Vagina (tissue), 2 donors: ENCODE results near the gene VTA1. TPM values are rescaled to one million over a fixed set of nuclear protein-coding genes. Genes with fewer than 3 reads are reported as not detected.

Source experiments
- DNase-seq, 2 donors: peaks; one replicate each; pipeline ENCODE4 v3.0.0-alpha.2; 2017; ENCODE audit errors: extremely low spot score in 2 of 2
- H3K27ac ChIP-seq: fragments of 200-600 bp; sonication (generic); one replicate; pipeline ENCODE4 v1.5.1; 2019
- H3K27me3 ChIP-seq: fragments of 200-600 bp; sonication (generic); one replicate; pipeline ENCODE4 v1.5.1; 2019
- H3K36me3 ChIP-seq, 2 donors: fragments of 200-600 bp; sonication (generic); one replicate each; pipeline ENCODE4 v1.5.1; 2017 to 2019
- H3K4me1 ChIP-seq: fragments of 200-600 bp; sonication (generic); one replicate; pipeline ENCODE4 v1.5.1; 2019
- H3K4me3 ChIP-seq, 2 donors: fragments of 200-600 bp; sonication (generic); 1 replicate in 1 of 2; 2 replicates in 1 of 2; pipeline ENCODE4 v1.5.1; 2016 to 2019
- H3K9me3 ChIP-seq: fragments of 200-600 bp; sonication (generic); one replicate; pipeline ENCODE4 v1.5.1; 2019
- CTCF ChIP-seq, 3 experiments: fragments of 450-650 bp in 2 of 3; fragments of 200-600 bp in 1 of 3; sonication (generic) in 1 of 3; IDR thresholded peaks; one replicate each; pipeline ENCODE4 v1.5.1; 2017 to 2019; ENCODE audit warnings: antibody characterized with exemption in 3 of 3, mild to moderate bottlenecking in 2 of 3, moderate library complexity in 2 of 3
- POLR2A ChIP-seq, 2 donors: fragments of 450-650 bp; IDR thresholded peaks; one replicate each; pipeline ENCODE4 v1.6.1; 2017; ENCODE audit warnings: antibody characterized with exemption in 2 of 2, mild to moderate bottlenecking in 2 of 2, moderate library complexity in 2 of 2
- POLR2AphosphoS5 ChIP-seq, 2 donors: sonication (generic); formaldehyde crosslinking; IDR thresholded peaks; one replicate each; pipeline ENCODE4 v1.9.0; 2017; ENCODE audit warnings: antibody characterized with exemption in 2 of 2, mild to moderate bottlenecking in 2 of 2, low read depth in 1 of 2; ENCODE audit not compliant: insufficient read depth in 1 of 2
- intact Hi-C: fragments of 100-400 bp; cut with DNase I; formaldehyde crosslinking; loops from one replicate; pipeline ENCODE4 v1.15.1; 2023
- total RNA-seq: library from RNA; depleted of rRNA; stranded (reverse); fragments of >200 nt; gene quantifications from one replicate; pipeline ENCODE4 v1.2.3, GENCODE V29; 2016

Gene VTA1
- total RNA-seq, 1 donor from 2014 or later, result 46.4 TPM

GRCh38 chr6:142251930-142252445 lies 104.9 kb downstream of the VTA1 start:
- Histone ChIP-seq H3K4me3 (no peak overlapping the region), H3K27ac (no peak overlapping the region), H3K4me1 (no peaks in the 10 kb centered on the region), H3K36me3 (no peaks in the 10 kb centered on the region), H3K9me3 (no peaks in the 10 kb centered on the region), H3K27me3 (no peaks in the 10 kb centered on the region)
- no peak for DNase-seq
- intact Hi-C loops, result no loop called here
- TF ChIP-seq CTCF (IDR thresholded peaks at IDR 0.05), result no peak
- no peak for TF ChIP-seq POLR2AphosphoS5 (IDR thresholded peaks at IDR 0.05; ENCODE audit: insufficient read depth in 1 of 2, low read depth in 1 of 2)
- no peak for TF ChIP-seq POLR2A (IDR thresholded peaks at IDR 0.05)

- intact Hi-C loops, result no loop called here
Observed at GRCh38 chr6:142254513-142254912, 107.5 kb downstream of the VTA1 start.

GRCh38 chr6:142255785-142256184 lies 108.7 kb downstream of the VTA1 start:
- TF ChIP-seq POLR2AphosphoS5 (IDR thresholded peaks at IDR 0.05; ENCODE audit: insufficient read depth in 1 of 2, low read depth in 1 of 2), result no peak
- no peak for TF ChIP-seq CTCF (IDR thresholded peaks at IDR 0.05)
- intact Hi-C loops, result no loop called here
- no peak for DNase-seq
- Histone ChIP-seq H3K9me3 (no peaks in the 10 kb centered on the region), H3K4me1 (no peaks in the 10 kb centered on the region), H3K27ac (no peak overlapping the region), H3K27me3 (no peaks in the 10 kb centered on the region), H3K36me3 (no peaks in the 10 kb centered on the region), H3K4me3 (no peak overlapping the region)

More at GRCh38 chr6:142254513-142254912, 107.5 kb downstream of the VTA1 start:
- no peak for DNase-seq
- Histone ChIP-seq H3K36me3 (no peaks in the 10 kb centered on the region), H3K4me1 (no peaks in the 10 kb centered on the region), H3K9me3 (no peaks in the 10 kb centered on the region), H3K27ac (no peak overlapping the region), H3K4me3 (no peak overlapping the region), H3K27me3 (no peaks in the 10 kb centered on the region)
- TF ChIP-seq CTCF (IDR thresholded peaks at IDR 0.05), result no peak
- TF ChIP-seq POLR2AphosphoS5 (IDR thresholded peaks at IDR 0.05; ENCODE audit: insufficient read depth in 1 of 2, low read depth in 1 of 2), result no peak
- TF ChIP-seq POLR2A (IDR thresholded peaks at IDR 0.05), result no peak

- Histone ChIP-seq H3K4me3 (no peak overlapping the region), H3K36me3 (no peaks in the 10 kb centered on the region), H3K27me3 (no peaks in the 10 kb centered on the region), H3K27ac (no peak overlapping the region), H3K9me3 (no peaks in the 10 kb centered on the region), H3K4me1 (no peaks in the 10 kb centered on the region)
- intact Hi-C loops, result no loop called here
- no peak for TF ChIP-seq CTCF (IDR thresholded peaks at IDR 0.05)
- TF ChIP-seq POLR2A (IDR thresholded peaks at IDR 0.05), result no peak
- no peak for TF ChIP-seq POLR2AphosphoS5 (IDR thresholded peaks at IDR 0.05; ENCODE audit: insufficient read depth in 1 of 2, low read depth in 1 of 2)
- DNase-seq, result no peak
Observed at GRCh38 chr6:142258305-142258704, 111.2 kb downstream of the VTA1 start.

GRCh38 chr6:142258757-142259156 lies 111.7 kb downstream of the VTA1 start:
- no peak overlapping the region for H3K27ac ChIP-seq
- TF ChIP-seq POLR2A (IDR thresholded peaks at IDR 0.05) (no peak), CTCF (IDR thresholded peaks at IDR 0.05) (no peak), POLR2AphosphoS5 (IDR thresholded peaks at IDR 0.05; ENCODE audit: insufficient read depth in 1 of 2, low read depth in 1 of 2) (no peak)
- H3K36me3 ChIP-seq, result no peaks in the 10 kb centered on the region
- no peaks in the 10 kb centered on the region for H3K9me3 ChIP-seq
- intact Hi-C loops, result no loop called here
- H3K4me1 ChIP-seq, result no peaks in the 10 kb centered on the region
- H3K27me3 ChIP-seq, result no peaks in the 10 kb centered on the region
- no peak overlapping the region for H3K4me3 ChIP-seq
- DNase-seq, result no peak
